ENCODE measurements around the gene PTPN11. TPM values are rescaled to one million over a fixed set of nuclear protein-coding genes. Genes with fewer than 3 reads are reported as not detected.

PTPN11 gene
- total RNA-seq, 2 donors from 2014 or later: 31.6 to 47.1 TPM

GRCh38 chr12:112463478-112463877 is 44.7 kb downstream of the PTPN11 start:
- 77 to 81% methylated on average over 2 of the region's 2 CpGs for WGBS, 2 donors
- no peaks in the 10 kb centered on the region for H3K27me3 ChIP-seq
- intact Hi-C loops (cut with DNase I): no loop called here
- ATAC-seq (no peak), DNase-seq (no peak)
- no peaks in the 10 kb centered on the region for H3K36me3 ChIP-seq (replicated peaks in 1 of 2; ENCODE audit: insufficient read depth in 1 of 2, low read depth in 2 of 2)
- no peak overlapping the region for H3K4me3 ChIP-seq
- peaks cover 4% of the 10 kb centered on the region for H3K4me1 ChIP-seq
- no peak overlapping the region for H3K27ac ChIP-seq
- TF ChIP-seq POLR2A (IDR thresholded peaks at IDR 0.05) (no peak), CTCF (IDR thresholded peaks at IDR 0.05) (no peak)
- no peaks in the 10 kb centered on the region for H3K9me3 ChIP-seq

GRCh38 chr12:112464605-112465004 is 45.9 kb downstream of the PTPN11 start:
- H3K4me1 ChIP-seq: peaks cover 4% of the 10 kb centered on the region
- H3K27ac ChIP-seq: no peak overlapping the region
- intact Hi-C loops (cut with DNase I): no loop called here
- ATAC-seq: no peak
- H3K9me3 ChIP-seq: no peaks in the 10 kb centered on the region
- TF ChIP-seq POLR2A (IDR thresholded peaks at IDR 0.05): no peak
- TF ChIP-seq CTCF (IDR thresholded peaks at IDR 0.05): no peak
- H3K36me3 ChIP-seq (replicated peaks in 1 of 2; ENCODE audit: insufficient read depth in 1 of 2, low read depth in 2 of 2): no peaks in the 10 kb centered on the region
- H3K27me3 ChIP-seq: no peaks in the 10 kb centered on the region
- no peak overlapping the region for H3K4me3 ChIP-seq
- no peak for DNase-seq

GRCh38 chr12:112466011-112466422 is 47.3 kb downstream of the PTPN11 start:
- Histone ChIP-seq H3K4me3 (no peak overlapping the region), H3K27ac (no peak overlapping the region), H3K27me3 (no peaks in the 10 kb centered on the region), H3K4me1 (peaks cover 4% of the 10 kb centered on the region), H3K36me3 (replicated peaks in 1 of 2; ENCODE audit: insufficient read depth in 1 of 2, low read depth in 2 of 2) (no peaks in the 10 kb centered on the region), H3K9me3 (no peaks in the 10 kb centered on the region)
- intact Hi-C loops (cut with DNase I): no loop called here
- no peak for TF ChIP-seq POLR2A (IDR thresholded peaks at IDR 0.05)
- no peak for TF ChIP-seq CTCF (IDR thresholded peaks at IDR 0.05)
- no peak for DNase-seq
- ATAC-seq: no peak

GRCh38 chr12:112466835-112467234 is 48.1 kb downstream of the PTPN11 start:
- ATAC-seq (no peak), DNase-seq (no peak)
- no peaks in the 10 kb centered on the region for H3K36me3 ChIP-seq (replicated peaks in 1 of 2; ENCODE audit: insufficient read depth in 1 of 2, low read depth in 2 of 2)
- H3K4me1 ChIP-seq: peaks cover 4% of the 10 kb centered on the region
- H3K4me3 ChIP-seq: no peak overlapping the region
- H3K9me3 ChIP-seq: no peaks in the 10 kb centered on the region
- H3K27me3 ChIP-seq: no peaks in the 10 kb centered on the region
- TF ChIP-seq CTCF (IDR thresholded peaks at IDR 0.05) (no peak), POLR2A (IDR thresholded peaks at IDR 0.05) (no peak)
- intact Hi-C loops (cut with DNase I): no loop called here
- no peak overlapping the region for H3K27ac ChIP-seq
- WGBS, 2 donors: 98 to 100% methylated on average over 3 of the region's 3 CpGs

- 77 to 87% methylated on average over 3 of the region's 3 CpGs for WGBS, 2 donors
- Histone ChIP-seq H3K4me3 (no peak overlapping the region), H3K27ac (no peak overlapping the region), H3K36me3 (replicated peaks in 1 of 2; ENCODE audit: insufficient read depth in 1 of 2, low read depth in 2 of 2) (peaks cover under 1 to 1% of the 10 kb centered on the region in 2 donors), H3K9me3 (no peaks in the 10 kb centered on the region), H3K4me1 (peaks cover 4% of the 10 kb centered on the region), H3K27me3 (no peaks in the 10 kb centered on the region)
- no peak for DNase-seq
- TF ChIP-seq CTCF (IDR thresholded peaks at IDR 0.05) (no peak), POLR2A (IDR thresholded peaks at IDR 0.05) (no peak)
- intact Hi-C loops (cut with DNase I): no loop called here
- no peak for ATAC-seq
These were observed 49.3 kb downstream of the PTPN11 start for GRCh38 chr12:112468046-112468445.
